Mucosa of stomach (tissue), 1 donor: ENCODE measurements around the gene PPM1M.

Experiments
- H3K27me3 ChIP-seq: one replicate; pipeline ENCODE4 v1.7.0; 2013; ENCODE audit warnings: mild to moderate bottlenecking, low read length; ENCODE audit not compliant: control insufficient read depth, insufficient read depth
- H3K36me3 ChIP-seq: one replicate; pipeline ENCODE4 v1.7.0; 2013; ENCODE audit warnings: low read length; ENCODE audit not compliant: control insufficient read depth, insufficient read depth
- H3K4me1 ChIP-seq: one replicate; pipeline ENCODE4 v1.7.0; 2013; ENCODE audit warnings: mild to moderate bottlenecking, low read length; ENCODE audit not compliant: control insufficient read depth, insufficient read depth
- H3K4me3 ChIP-seq: one replicate; pipeline ENCODE4 v1.7.0; 2013; ENCODE audit warnings: low read length
- H3K9ac ChIP-seq: one replicate; pipeline ENCODE4 v1.7.0; 2013; ENCODE audit warnings: mild to moderate bottlenecking, low read length, moderate library complexity
- H3K9me3 ChIP-seq: one replicate; pipeline ENCODE4 v1.7.0; 2013; ENCODE audit warnings: mild to moderate bottlenecking, low read length, moderate library complexity; ENCODE audit not compliant: control insufficient read depth
- donor health status: Pancreatic carcinoma.

Gene PPM1M

DNA sequence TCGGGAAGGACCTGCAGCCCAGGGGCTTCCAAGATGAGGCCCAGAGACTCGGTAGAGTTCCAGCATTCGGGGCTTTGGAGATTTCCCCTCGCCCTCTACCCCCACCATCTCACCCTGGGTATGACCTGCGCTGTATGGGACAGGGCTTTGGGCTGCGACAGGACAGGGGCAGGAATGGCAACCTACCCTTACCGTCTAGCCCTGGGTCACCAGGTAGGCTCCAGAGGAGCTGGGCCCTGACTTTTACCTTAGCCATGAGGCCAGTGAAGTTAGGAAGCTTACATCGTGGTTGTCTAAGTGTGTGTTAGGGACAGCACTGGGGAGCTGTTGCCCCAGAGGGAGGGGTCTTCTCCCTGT lies 683 bp downstream of the PPM1M start:
- Histone ChIP-seq H3K9me3 (no peaks in the 10 kb centered on the region), H3K4me3 (peak overlapping the region; percentile 33), H3K4me1 (peaks cover 24% of the 10 kb centered on the region), H3K36me3 (no peaks in the 10 kb centered on the region), H3K9ac (peak overlapping the region; percentile 67), H3K27me3 (no peaks in the 10 kb centered on the region)

DNA sequence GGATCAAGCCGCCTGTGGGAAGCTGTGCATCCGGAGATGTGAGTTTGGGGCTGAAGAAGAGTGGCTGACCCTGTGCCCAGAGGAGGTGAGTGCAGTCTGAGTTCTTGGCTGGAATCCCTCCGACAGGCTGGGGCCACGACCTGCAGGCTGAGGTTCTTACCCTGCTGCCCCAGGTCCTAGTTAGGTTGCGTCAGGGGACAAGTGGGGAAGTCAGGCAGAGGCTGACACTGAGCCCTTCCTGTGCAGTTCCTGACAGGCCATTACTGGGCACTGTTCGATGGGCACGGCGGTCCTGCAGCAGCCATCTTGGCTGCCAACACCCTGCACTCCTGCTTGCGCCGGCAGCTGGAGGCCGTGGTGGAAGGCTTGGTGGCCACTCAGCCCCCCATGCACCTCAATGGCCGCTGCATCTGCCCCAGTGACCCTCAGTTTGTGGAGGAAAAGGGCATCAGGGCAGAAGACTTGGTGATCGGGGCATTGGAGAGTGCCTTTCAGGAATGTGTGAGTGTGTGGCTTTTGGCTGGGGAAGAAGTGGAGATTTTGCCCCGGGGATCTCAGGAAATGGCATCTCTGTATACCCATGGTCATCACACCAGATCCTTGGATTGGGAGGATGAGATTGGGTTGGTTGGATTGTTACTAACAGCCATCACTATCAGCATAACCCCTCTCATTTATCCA lies 1.3 kb downstream of the PPM1M start:
- Histone ChIP-seq H3K4me3 (no peak overlapping the region), H3K9ac (peak overlapping the region; percentile 67), H3K27me3 (no peaks in the 10 kb centered on the region), H3K9me3 (no peaks in the 10 kb centered on the region), H3K36me3 (no peaks in the 10 kb centered on the region), H3K4me1 (peaks cover 24% of the 10 kb centered on the region)

DNA sequence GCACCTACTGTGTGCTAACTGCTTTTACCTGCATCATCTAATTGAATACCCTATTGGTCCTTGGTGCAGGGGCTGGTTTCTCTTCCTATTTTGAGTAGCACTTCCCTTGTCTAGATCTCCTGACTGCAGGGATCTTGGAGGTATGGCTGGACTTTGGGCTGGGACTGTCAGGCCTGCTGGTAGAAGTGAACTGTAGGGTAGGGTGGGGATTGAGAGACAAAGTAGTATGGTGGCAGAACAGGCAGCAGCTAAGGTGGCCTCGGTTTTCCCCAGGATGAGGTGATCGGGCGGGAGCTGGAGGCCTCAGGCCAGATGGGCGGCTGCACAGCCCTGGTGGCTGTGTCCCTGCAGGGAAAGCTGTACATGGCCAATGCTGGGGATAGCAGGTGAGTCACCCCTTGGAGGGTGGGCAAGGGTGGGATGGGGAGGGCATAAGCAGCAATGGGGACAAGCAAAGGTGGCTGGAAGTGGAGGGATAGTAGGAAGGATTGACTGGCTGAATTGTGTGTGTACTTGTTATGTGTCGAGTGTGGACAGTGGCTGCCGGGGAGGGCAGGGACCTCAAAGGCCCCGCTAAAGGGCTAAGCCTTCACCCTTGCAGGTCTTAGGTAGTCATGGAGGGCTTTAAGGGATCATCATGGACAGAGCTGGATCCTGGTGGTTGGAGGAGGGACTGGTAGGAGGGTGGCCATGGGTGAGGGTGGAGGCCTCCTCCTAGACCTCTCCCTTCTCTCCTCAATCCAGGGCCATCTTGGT lies 2.0 kb downstream of the PPM1M start:
- Histone ChIP-seq H3K4me3 (no peak overlapping the region), H3K4me1 (peaks cover 24% of the 10 kb centered on the region), H3K27me3 (no peaks in the 10 kb centered on the region), H3K9ac (no peak overlapping the region), H3K9me3 (no peaks in the 10 kb centered on the region), H3K36me3 (no peaks in the 10 kb centered on the region)

DNA sequence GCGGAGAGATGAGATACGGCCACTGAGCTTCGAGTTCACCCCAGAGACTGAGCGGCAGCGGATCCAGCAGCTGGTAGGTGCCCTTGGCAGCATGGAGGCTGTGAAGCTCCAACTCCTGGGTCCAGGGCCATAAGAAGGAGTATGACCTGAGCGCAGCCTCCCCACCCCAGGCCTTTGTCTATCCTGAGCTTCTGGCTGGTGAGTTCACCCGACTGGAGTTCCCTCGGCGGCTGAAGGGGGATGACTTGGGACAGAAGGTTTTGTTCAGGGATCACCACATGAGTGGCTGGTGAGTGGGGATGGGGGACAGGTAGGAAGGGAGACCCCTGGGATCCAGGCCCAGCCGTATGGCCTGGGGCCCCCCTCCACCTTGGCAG lies 2.6 kb downstream of the PPM1M start:
- Histone ChIP-seq H3K4me3 (no peak overlapping the region), H3K4me1 (peaks cover 24% of the 10 kb centered on the region), H3K27me3 (no peaks in the 10 kb centered on the region), H3K9ac (no peak overlapping the region), H3K9me3 (no peaks in the 10 kb centered on the region), H3K36me3 (no peaks in the 10 kb centered on the region)

DNA sequence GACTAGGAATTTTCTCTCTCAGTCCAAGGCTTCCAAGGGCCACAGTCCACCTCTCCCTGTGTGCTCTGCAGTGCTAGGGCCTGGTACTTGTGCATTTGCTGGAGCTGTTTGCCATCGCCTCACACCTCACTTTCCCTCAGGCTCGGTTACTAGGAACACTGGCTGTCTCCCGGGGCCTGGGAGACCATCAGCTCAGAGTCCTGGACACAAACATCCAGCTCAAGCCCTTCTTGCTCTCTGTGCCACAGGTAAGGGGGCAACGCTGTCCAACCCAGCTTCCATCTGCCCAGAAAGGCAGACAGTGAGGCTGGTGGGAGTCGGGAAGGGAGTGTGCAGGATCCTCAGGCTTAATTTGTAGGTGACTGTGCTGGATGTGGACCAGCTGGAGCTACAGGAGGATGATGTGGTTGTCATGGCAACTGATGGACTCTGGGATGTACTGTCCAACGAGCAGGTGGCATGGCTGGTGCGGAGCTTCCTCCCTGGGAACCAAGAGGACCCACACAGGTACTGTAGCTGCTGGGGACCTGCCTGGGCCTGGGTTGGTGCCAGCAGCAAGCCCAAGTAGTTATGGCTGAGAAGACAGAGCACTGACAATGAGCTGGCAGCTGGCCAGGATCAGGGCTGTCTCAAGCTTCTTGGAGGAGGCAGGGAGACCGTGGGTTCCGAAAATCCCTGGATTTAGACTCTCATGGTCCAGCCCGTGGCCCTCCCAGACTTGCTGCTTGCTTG lies 3.4 kb downstream of the PPM1M start:
- Histone ChIP-seq H3K9me3 (no peaks in the 10 kb centered on the region), H3K4me3 (no peak overlapping the region), H3K27me3 (no peaks in the 10 kb centered on the region), H3K9ac (no peak overlapping the region), H3K4me1 (peaks cover 24% of the 10 kb centered on the region), H3K36me3 (no peaks in the 10 kb centered on the region)

DNA sequence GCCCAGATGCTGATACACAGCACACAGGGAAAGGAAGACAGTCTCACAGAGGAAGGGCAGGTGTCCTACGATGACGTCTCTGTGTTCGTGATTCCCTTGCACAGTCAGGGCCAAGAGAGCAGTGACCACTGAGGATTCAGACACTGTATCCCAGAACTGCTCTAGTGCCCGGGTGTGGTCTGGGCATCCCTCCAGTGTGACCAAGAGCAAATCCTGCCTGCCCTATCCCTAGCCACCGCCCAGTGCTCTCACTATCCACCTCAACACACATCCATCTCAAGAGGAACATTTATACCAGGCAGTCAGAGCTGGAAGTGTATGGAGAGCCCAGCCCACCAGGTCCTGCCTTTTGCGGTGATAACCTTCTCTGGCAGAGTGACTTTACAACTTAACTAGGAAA lies 4.1 kb downstream of the PPM1M start:
- H3K36me3 ChIP-seq: no peaks in the 10 kb centered on the region

DNA sequence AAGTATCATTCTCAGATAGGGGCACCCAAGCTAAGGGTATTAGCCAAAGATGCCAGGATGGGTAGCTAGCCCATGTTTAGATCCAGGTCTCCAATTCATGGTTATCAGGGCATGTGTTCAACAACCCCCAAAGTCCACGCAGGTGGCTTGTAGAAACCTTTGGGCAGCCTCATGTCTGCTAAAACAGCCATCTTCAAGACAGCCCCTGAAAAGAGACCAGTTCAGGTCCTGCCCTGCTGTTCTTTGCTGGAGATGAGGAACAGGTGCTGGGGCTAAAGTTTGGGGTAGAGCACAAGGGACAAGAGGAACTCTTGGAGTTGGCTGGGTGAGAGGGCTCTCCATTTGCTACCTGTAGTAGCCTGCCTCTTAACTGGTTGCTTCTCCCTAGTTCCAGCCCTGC lies 4.6 kb downstream of the PPM1M start:
- Histone ChIP-seq H3K4me3 (no peak overlapping the region), H3K36me3 (no peaks in the 10 kb centered on the region), H3K27me3 (no peaks in the 10 kb centered on the region), H3K4me1 (peaks cover 22% of the 10 kb centered on the region), H3K9ac (no peak overlapping the region), H3K9me3 (no peaks in the 10 kb centered on the region)

More for the DNA sequence above, 4.1 kb downstream of the PPM1M start:
- Histone ChIP-seq H3K4me3 (no peak overlapping the region), H3K9ac (no peak overlapping the region), H3K9me3 (no peaks in the 10 kb centered on the region), H3K27me3 (no peaks in the 10 kb centered on the region), H3K4me1 (peaks cover 24% of the 10 kb centered on the region)

DNA sequence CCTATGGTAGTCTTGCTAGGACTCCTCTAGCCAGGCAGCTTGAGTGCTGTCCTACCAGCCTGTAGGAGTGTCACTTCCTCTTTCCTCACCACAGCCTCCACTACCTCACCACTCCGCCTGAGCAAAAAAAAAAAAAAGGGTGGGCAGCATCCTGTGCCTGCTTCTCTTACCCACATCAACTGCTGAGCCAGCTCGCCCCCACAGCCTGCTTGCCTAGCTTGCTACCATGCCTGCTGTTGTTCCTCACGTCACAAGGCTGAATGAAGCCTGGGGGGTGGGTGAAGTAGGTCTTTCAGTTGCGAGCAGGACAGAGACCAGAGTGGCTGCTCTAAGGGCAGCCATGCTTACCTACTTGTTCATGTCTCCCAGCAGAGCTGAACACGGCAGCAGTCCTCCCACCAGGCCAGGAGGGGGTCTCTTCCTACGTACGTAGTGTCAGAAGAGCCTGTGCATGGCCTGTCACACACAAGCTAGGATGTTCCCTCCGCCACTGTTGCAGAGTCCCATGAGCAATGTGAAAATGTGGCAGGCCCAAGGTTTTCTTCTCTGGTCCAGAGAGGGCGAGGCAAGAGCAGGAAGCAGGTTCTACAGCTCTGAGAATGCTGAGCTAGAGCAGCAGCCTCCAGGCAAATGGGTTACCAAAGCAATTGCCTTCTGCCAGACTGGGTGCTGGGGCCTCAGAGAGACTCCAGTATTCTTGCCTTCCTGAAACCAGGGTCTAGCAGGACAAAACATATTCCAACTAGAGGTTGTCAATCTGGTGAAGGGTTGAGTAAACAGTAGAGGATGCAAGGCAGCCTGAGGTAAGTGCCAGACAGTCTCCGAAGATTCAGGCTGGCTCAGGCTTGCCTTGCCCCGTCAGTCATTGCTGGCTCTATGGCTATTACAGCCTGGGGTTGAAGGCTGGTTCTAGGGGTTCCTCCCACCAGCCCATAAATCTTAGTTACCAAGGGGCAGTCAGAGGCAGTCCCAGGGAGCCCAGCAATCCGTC lies 8.1 kb downstream of the PPM1M start:
- Histone ChIP-seq H3K36me3 (peaks cover 10% of the 10 kb centered on the region), H3K4me3 (no peak overlapping the region), H3K27me3 (no peaks in the 10 kb centered on the region), H3K4me1 (peaks cover 19% of the 10 kb centered on the region), H3K9ac (no peak overlapping the region), H3K9me3 (no peaks in the 10 kb centered on the region)

DNA sequence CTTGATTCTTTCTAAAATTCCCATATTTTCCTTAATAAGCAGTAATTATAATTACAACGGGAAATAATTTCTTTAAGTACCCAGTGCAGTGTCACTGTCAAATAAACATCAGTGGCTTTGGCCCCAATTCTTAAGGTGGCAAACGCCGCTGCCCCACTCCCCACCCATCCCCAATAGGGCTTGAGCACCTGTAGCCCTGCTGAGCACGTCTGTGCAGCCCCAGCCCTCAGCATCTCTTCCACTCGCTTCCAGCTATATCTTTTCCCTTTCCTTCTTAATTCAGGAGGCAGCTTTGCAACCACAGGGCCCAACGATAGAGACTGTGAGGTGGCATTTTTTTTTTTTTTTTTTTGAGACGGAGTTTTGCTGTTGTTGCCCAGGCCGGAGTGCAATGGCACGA lies 9.0 kb downstream of the PPM1M start:
- H3K4me1 ChIP-seq: peaks cover 12% of the 10 kb centered on the region
- no peaks in the 10 kb centered on the region for H3K9me3 ChIP-seq
- peaks cover 17% of the 10 kb centered on the region for H3K36me3 ChIP-seq
- H3K27me3 ChIP-seq: no peaks in the 10 kb centered on the region
- H3K9ac ChIP-seq: no peak overlapping the region
- H3K4me3 ChIP-seq: no peak overlapping the region

DNA sequence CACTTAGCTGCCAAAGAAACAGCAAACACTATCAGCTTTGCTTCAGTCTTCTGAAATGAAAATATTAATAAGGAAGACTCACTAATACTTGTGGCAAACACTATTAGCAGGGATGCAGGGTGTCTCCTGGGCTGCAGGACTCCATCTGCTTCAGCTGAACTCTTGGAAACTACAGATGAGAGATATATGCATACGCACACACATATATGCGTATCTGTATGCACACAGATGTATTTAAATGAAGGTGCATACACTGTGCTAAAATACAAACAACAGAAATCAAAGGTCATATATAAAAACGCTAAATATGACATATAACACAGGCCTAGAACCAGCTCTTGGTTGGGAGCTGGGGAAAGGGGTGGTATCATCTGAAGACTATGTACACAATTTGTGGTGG lies 10.6 kb downstream of the PPM1M start:
- no peak overlapping the region for H3K9ac ChIP-seq
- H3K4me1 ChIP-seq: no peaks in the 10 kb centered on the region
- H3K36me3 ChIP-seq: peaks cover 20% of the 10 kb centered on the region
- H3K4me3 ChIP-seq: no peak overlapping the region
- no peaks in the 10 kb centered on the region for H3K27me3 ChIP-seq
- no peaks in the 10 kb centered on the region for H3K9me3 ChIP-seq

DNA sequence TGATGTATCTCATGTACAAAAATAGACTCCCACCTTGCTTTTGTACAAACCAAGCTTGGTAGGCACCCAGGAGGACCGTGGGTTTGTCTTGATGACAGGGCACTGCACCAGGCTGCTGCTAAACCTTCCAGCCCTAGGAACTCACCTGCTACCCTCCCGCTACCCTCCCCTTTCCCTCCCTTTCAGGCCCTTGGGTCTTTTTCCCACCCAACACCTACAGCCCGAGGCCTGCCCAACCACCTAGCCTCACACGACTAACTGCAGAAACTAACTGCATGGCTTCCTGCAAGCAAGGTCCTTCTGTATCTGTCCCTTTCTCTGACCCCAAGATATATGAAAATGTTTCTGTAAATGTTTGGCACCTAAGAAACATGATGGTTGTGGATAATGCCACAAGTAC lies 11.1 kb downstream of the PPM1M start:
- Histone ChIP-seq H3K36me3 (peaks cover 22% of the 10 kb centered on the region), H3K9ac (no peak overlapping the region), H3K9me3 (no peaks in the 10 kb centered on the region), H3K4me3 (no peak overlapping the region), H3K4me1 (no peaks in the 10 kb centered on the region), H3K27me3 (no peaks in the 10 kb centered on the region)
